GM23338 (cell line): Measurements from ENCODE around the gene FAM83F. TPM values are rescaled to one million over a fixed set of nuclear protein-coding genes. Genes with fewer than 3 reads are reported as not detected.

Experiments
- ATAC-seq: fragments of 200-7000 bp; cut with Tn5 transposase; 3 replicates; pipeline ENCODE4 v1.9.1; 2020
- DNase-seq: peaks from one replicate; pipeline ENCODE4 v3.0.0-alpha.2; 2015; ENCODE audit warnings: low spot score
- H2AFZ ChIP-seq: fragments of 200-600 bp; sonication (generic); 2 replicates; pipeline ENCODE4 v1.8.0; 2016; ENCODE audit warnings: antibody characterized with exemption, mild to moderate bottlenecking, moderate library complexity
- H3F3A ChIP-seq: fragments of 200-600 bp; sonication (generic); replicated peaks from 2 replicates; pipeline ENCODE4 v1.8.0; 2017; ENCODE audit warnings: antibody characterized with exemption, mixed run types, low read depth
- H3K27ac ChIP-seq: fragments of 200-600 bp; sonication (generic); 2 replicates; pipeline ENCODE4 v1.6.1; 2016; ENCODE audit warnings: low read depth
- H3K27me3 ChIP-seq: fragments of 200-600 bp; sonication (generic); 2 replicates; pipeline ENCODE4 v1.8.0; 2016; ENCODE audit warnings: mild to moderate bottlenecking, mixed run types, moderate library complexity; ENCODE audit not compliant: insufficient read depth
- H3K36me3 ChIP-seq: fragments of 200-600 bp; sonication (generic); 2 replicates; pipeline ENCODE4 v1.8.0; 2016; ENCODE audit warnings: mild to moderate bottlenecking; ENCODE audit not compliant: insufficient read depth
- H3K4me1 ChIP-seq: fragments of 200-600 bp; sonication (generic); 2 replicates; pipeline ENCODE4 v1.8.0; 2016; ENCODE audit warnings: mild to moderate bottlenecking, moderate library complexity; ENCODE audit not compliant: insufficient read depth
- H3K4me2 ChIP-seq: fragments of 200-600 bp; sonication (generic); 2 replicates; pipeline ENCODE4 v1.7.1; 2017; ENCODE audit warnings: mixed run types
- H3K4me3 ChIP-seq: fragments of 200-600 bp; sonication (generic); 2 replicates; pipeline ENCODE4 v1.6.1; 2016; ENCODE audit warnings: mixed run types
- H3K79me2 ChIP-seq: fragments of 200-600 bp; sonication (generic); replicated peaks from 2 replicates; pipeline ENCODE4 v1.8.0; 2017; ENCODE audit warnings: mild to moderate bottlenecking; ENCODE audit not compliant: insufficient read depth
- H3K9me2 ChIP-seq: fragments of 200-600 bp; sonication (generic); 2 replicates; pipeline ENCODE4 v1.8.0; 2017; ENCODE audit not compliant: insufficient read depth
- H4K20me1 ChIP-seq: fragments of 200-600 bp; sonication (generic); replicated peaks from 2 replicates; pipeline ENCODE4 v1.8.0; 2017; ENCODE audit warnings: mild to moderate bottlenecking; ENCODE audit not compliant: insufficient read depth
- H3K27ac Mint-ChIP-seq: 2 replicates; pipeline ENCODE4 v1.8.0; 2020; ENCODE audit warnings: inconsistent platforms, mild to moderate bottlenecking, moderate library complexity, mixed read lengths
- H3K27me3 Mint-ChIP-seq: 3 replicates; pipeline ENCODE4 v1.8.0; 2022; ENCODE audit warnings: low read depth, mild to moderate bottlenecking, moderate library complexity, mixed read lengths, inconsistent platforms; ENCODE audit not compliant: insufficient read depth, poor library complexity
- H3K36me3 Mint-ChIP-seq: 3 replicates; pipeline ENCODE4 v1.8.0; 2021; ENCODE audit warnings: low read depth, mild to moderate bottlenecking, inconsistent platforms, moderate library complexity, mixed read lengths
- H3K4me1 Mint-ChIP-seq: 3 replicates; pipeline ENCODE4 v1.8.0; 2020; ENCODE audit warnings: mild to moderate bottlenecking, inconsistent platforms, mixed read lengths
- H3K4me3 Mint-ChIP-seq: 3 replicates; pipeline ENCODE4 v1.8.0; 2021; ENCODE audit warnings: moderate library complexity, mild to moderate bottlenecking, inconsistent platforms, mixed read lengths
- H3K9me3 Mint-ChIP-seq: 3 replicates; pipeline ENCODE4 v1.8.0; 2020; ENCODE audit warnings: moderate library complexity, mild to moderate bottlenecking, inconsistent platforms, mixed read lengths
- CREB1 ChIP-seq: fragments of 250-450 bp; sonication (Bioruptor Pico); IDR thresholded peaks from 2 replicates; pipeline ENCODE4 v1.5.0; 2020; ENCODE audit warnings: low read depth, mild to moderate bottlenecking, moderate library complexity
- ETS1 ChIP-seq: IDR thresholded peaks from 2 replicates; pipeline ENCODE4 v1.6.1; 2016; ENCODE audit warnings: antibody characterized with exemption
- EZH2phosphoT487 ChIP-seq: fragments of 200-600 bp; sonication (generic); IDR thresholded peaks from one replicate; pipeline ENCODE4 v1.8.1; 2018; ENCODE audit warnings: antibody characterized with exemption; ENCODE audit not compliant: unreplicated experiment
- NANOG ChIP-seq: IDR thresholded peaks from 2 replicates; pipeline ENCODE4 v1.6.1; 2016; ENCODE audit warnings: antibody characterized with exemption, borderline replicate concordance
- REST ChIP-seq: IDR thresholded peaks from one replicate; pipeline ENCODE4 v1.6.1; 2018; ENCODE audit warnings: antibody characterized with exemption; ENCODE audit not compliant: unreplicated experiment
- ZNF114 ChIP-seq: fragments of 250-450 bp; sonication (Bioruptor Pico); IDR thresholded peaks from 2 replicates; pipeline ENCODE4 v1.5.0; 2020; ENCODE audit warnings: mild to moderate bottlenecking, moderate library complexity
- ZNF331 ChIP-seq: fragments of 250-450 bp; sonication (Bioruptor Pico); IDR thresholded peaks from 2 replicates; pipeline ENCODE4 v1.5.0; 2020; ENCODE audit warnings: low read depth, mild to moderate bottlenecking, moderate library complexity
- polyA plus RNA-seq: library from polyadenylated mRNA; unstranded; fragments of >200 nt; fragmentation: Nextera tagmentation; extraction: Ambion mirVana; gene quantifications from 2 replicates; pipeline ENCODE4 v1.2.1, GENCODE V29; 2016
- total RNA-seq: library from RNA; depleted of rRNA; stranded (reverse); fragments of >200 nt; shearing (Covaris generic); gene quantifications from 2 replicates; pipeline ENCODE4 v1.2.3, GENCODE V29; 2014
- TF ChIP-seq, protein P1 (sequence below), 2 experiments: fragments of 200-600 bp in 1 of 2; sonication (generic) in 1 of 2; conservative IDR thresholded peaks; 2 replicates each; pipeline versions ENCODE4 v1.5.1 to v1.6.1; 2016 to 2017; ENCODE audit warnings: antibody characterized with exemption in 2 of 2, low read depth in 2 of 2, mild to moderate bottlenecking in 2 of 2, moderate library complexity in 1 of 2

Gene FAM83F
- total and polyA plus RNA-seq, 2 experiments from 2014 or later, result 3.7 to 15.9 TPM

- Histone ChIP-seq H3K4me2 (peak overlapping the region; percentile 56), H3K27ac (no peak overlapping the region), H3K9me2 (peaks cover 4% of the 10 kb centered on the region; the same call in 1 of the 2 replicates), H3K4me3 (no peak overlapping the region), H3K27me3 (no peaks in the 10 kb centered on the region), H4K20me1 (no peaks in the 10 kb centered on the region), H3K79me2 (no peaks in the 10 kb centered on the region), H3F3A (peaks cover 4% of the 10 kb centered on the region; the same call in 1 of the 2 replicates), H2AFZ (no peak overlapping the region), H3K4me1 (peaks cover 57% of the 10 kb centered on the region), H3K36me3 (no peaks in the 10 kb centered on the region)
- no peaks in the 10 kb centered on the region; the same call in 2 of the 3 replicates for H3K36me3 Mint-ChIP-seq
- peaks cover 4% of the 10 kb centered on the region for H3K27me3 Mint-ChIP-seq
- peaks cover 48% of the 10 kb centered on the region for H3K4me1 Mint-ChIP-seq
- H3K4me3 Mint-ChIP-seq, result no peak overlapping the region
- no peaks in the 10 kb centered on the region; the same call in 2 of the 3 replicates for H3K9me3 Mint-ChIP-seq
- DNase-seq (no peak), ATAC-seq (no peak)
- H3K27ac Mint-ChIP-seq, result no peak overlapping the region
- TF ChIP-seq, protein P1, sequence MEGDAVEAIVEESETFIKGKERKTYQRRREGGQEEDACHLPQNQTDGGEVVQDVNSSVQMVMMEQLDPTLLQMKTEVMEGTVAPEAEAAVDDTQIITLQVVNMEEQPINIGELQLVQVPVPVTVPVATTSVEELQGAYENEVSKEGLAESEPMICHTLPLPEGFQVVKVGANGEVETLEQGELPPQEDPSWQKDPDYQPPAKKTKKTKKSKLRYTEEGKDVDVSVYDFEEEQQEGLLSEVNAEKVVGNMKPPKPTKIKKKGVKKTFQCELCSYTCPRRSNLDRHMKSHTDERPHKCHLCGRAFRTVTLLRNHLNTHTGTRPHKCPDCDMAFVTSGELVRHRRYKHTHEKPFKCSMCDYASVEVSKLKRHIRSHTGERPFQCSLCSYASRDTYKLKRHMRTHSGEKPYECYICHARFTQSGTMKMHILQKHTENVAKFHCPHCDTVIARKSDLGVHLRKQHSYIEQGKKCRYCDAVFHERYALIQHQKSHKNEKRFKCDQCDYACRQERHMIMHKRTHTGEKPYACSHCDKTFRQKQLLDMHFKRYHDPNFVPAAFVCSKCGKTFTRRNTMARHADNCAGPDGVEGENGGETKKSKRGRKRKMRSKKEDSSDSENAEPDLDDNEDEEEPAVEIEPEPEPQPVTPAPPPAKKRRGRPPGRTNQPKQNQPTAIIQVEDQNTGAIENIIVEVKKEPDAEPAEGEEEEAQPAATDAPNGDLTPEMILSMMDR (conservative IDR thresholded peaks at IDR 0.05; ENCODE audit: low read depth in 2 of 2), result no peak
- TF ChIP-seq EZH2phosphoT487, result no peak
- TF ChIP-seq ETS1, result no peak
- TF ChIP-seq CREB1, result no peak
- no peak for TF ChIP-seq REST
- TF ChIP-seq ZNF114 (CRISPR knock-in tag), result no peak
- no peak for TF ChIP-seq NANOG
- no peak for TF ChIP-seq ZNF331 (CRISPR knock-in tag)
These were observed 48.6 kb upstream of the FAM83F start for GRCh38 chr22:39946126-39946502.
